ENCODE results near the gene GASK1A.

The GASK1A gene

DNA sequence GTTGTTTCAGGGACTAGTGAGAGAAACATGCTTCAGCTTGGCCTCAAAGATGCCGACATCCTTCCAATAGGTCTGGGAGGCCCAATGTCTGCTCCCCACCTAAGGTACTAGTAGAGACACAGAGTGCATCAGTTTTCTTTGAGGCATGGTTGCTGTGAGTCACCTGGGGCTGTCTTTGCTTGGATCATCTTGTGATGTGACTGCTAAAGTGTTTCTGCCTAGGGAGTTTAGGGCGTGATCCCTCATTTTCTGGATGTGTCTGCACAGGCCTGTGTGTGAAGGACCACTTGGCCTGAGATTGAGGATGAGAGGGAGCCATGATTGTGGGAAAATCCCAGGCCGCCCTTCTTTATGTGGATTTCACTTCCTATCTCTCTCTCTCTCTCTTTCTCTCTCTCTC, 4.8 kb downstream of the GASK1A start:
- no peak for DNase-seq

- no peak for DNase-seq
Measured at GRCh38 chr3:42984701-42985100, 5.6 kb downstream of the GASK1A start.

GRCh38 chr3:42988097-42988496, 9.0 kb downstream of the GASK1A start:
- DNase-seq = no peak

- DNase-seq = no peak
Measured at GRCh38 chr3:42988566-42988965, 9.5 kb downstream of the GASK1A start.

DNA sequence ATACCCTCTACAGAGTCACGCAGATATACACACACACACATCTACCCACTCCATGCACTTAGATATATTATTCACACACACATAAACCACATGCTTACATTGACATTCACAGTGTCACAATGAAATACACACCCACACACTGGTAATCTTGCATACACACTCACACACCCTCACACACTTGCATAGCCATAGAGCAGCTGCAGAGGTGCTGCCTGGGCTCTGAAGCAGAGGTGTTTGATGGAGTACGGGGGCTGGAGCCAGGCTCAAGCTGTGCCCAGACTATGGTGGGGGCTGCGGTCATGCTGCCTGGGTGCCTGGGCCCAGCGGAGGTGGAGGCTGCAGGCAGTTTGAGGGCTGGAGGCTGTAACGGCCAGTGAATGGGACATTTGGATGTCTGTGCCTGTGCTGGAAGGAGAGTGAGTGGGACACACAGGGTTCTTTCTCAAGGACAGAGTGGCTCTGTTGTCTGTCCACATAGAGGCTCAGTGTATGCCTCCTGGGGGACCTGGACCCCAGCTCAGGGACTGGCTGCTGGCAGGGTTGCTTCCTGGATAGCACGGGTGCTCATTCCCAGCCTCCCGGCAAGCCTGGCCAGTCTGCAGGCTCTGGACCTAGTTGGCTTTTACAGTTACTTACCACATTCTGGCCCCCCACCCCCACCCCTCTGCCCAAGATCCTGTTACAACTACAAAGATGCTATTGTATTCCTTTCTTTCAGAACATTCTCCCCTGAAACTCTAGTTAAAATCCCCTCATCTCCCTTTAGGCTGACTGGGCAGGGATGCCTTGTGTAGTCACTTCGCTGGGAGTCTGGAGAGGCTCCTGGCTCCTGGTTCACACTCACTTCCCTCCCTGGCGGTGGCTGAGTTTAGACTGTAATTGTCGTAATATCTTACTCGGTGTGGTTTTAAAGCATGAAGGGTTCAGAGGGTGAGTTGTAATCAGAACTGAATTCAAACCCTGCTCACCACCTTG, 12.5 kb downstream of the GASK1A start:
- no peak for DNase-seq

GRCh38 chr3:42994595-42994994, 15.5 kb downstream of the GASK1A start:
- no peak for DNase-seq

- DNase-seq = no peak
Measured at GRCh38 chr3:42996021-42996420, 16.9 kb downstream of the GASK1A start.

GRCh38 chr3:42996633-42997075, 17.5 kb downstream of the GASK1A start:
- no peak for DNase-seq

- DNase-seq = no peak
Measured at GRCh38 chr3:42999212-42999611, 20.1 kb downstream of the GASK1A start.

GRCh38 chr3:42999632-43000031, 20.5 kb downstream of the GASK1A start:
- DNase-seq = no peak

- no peak for DNase-seq
Measured at GRCh38 chr3:43000387-43000786, 21.3 kb downstream of the GASK1A start.

- no peak for DNase-seq
Measured at GRCh38 chr3:43001094-43001553, 22.0 kb downstream of the GASK1A start.

- no peak for DNase-seq
Measured at GRCh38 chr3:43001556-43002121, 22.5 kb downstream of the GASK1A start.

- no peak for DNase-seq
Measured at GRCh38 chr3:43004282-43004681, 25.2 kb downstream of the GASK1A start.

DNA sequence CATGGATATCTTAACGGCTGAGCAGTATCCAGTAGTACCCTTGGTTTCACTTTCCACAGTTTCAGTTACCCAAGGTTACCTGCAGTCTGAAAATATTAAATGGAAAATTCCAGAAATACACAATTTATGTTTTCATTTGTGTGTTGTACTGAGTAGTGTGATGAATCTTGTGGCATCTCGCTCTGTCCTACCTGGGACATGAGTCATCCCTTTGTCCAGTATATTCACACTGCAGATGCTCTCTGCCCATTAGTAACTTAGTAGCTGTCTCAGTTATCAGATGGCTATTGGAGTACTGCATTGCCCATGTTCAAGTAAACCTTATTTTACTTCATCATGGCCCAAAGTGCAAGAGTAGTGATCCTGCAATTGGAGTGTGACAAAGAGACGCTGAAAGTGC, 26.1 kb downstream of the GASK1A start:
- no peak for DNase-seq

- DNase-seq = no peak
Measured at GRCh38 chr3:43005981-43006380, 26.9 kb downstream of the GASK1A start.

DNA sequence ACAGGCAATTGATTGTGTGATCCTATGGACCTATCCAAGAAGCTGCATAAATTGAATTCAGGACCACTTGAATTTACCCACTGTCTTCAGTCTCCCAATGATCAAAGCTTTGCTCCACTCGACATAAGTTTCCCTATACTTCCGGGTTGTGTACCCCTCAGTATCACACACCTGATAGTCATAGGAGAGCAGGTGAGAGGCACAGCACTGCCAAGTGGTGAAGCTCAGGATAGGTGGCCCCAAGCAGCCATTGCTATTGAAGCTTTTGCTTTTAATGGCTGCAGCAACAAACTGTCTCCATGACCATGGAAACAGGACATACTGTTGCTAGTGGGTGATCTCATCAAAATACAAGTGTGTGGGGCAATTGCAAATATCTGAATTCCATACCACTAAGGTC, 27.7 kb downstream of the GASK1A start:
- no peak for DNase-seq

- DNase-seq = no peak
Measured at GRCh38 chr3:43009547-43009946, 30.4 kb downstream of the GASK1A start.

- DNase-seq = no peak
Measured at GRCh38 chr3:43010638-43011037, 31.5 kb downstream of the GASK1A start.

- DNase-seq = no peak
Measured at GRCh38 chr3:43011638-43012037, 32.5 kb downstream of the GASK1A start.

GRCh38 chr3:43012174-43012573, 33.1 kb downstream of the GASK1A start:
- no peak for DNase-seq

DNA sequence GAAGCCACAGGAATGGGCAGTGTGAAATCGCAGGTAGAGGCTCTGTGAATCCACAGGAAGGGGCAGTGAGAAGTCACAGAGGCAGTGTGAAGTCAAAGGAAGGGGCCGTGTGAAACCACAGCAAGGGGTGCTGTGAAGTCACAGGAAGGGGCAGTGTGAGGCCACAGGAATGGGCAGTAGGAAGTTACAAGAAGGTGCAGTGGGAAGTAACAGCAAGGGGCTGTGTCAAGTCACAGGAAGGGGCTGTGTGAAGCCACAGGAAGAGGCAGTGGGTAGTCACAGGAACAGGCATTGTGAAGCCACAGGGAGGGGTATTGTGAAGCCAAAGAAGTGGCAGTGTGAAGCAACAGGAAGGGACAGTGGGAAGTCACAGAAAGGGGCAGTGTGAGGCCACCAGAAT, 34.1 kb downstream of the GASK1A start:
- DNase-seq = no peak

DNA sequence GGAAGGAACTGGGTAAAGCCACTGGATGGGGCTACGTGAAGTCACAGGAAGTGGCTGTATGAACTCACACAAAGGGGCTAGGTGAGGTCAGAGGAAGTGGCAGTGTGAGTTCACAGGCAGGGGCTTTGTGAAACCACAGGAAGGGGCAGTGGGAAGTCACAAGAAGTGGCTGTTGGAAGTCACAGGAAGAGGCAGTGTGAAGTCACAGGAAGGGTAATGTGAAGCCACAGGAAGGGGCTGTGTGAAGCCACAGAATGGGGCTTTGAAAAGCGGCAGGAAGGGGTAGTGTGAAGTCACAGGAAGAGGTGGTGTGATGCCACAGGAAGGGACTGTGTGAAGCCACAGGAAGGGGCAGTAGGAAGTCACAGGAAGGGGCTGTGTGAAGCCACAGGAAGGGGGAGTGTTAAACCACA, 34.6 kb downstream of the GASK1A start:
- DNase-seq = no peak

DNA sequence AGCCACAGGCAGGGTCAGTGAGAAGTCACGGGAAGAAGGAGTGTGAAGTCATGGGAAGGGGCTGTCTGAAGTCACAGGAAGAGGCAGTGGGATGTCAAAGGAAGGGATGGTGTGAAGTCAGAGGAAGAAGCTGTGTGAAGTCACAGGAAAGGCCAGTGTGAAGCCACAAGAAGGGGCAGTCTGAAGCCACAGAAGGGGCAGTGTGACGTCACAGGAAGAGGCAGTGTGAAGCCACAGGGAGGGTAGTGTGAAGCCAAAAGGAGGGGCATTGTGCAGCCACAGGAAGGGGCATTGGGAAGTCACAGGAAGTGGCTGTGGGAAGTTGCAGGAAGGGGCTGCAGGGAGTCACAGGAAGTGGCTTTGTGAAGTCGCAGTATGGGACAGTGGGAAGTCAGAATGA, 35.1 kb downstream of the GASK1A start:
- DNase-seq = no peak

Measured in kidney glomerular epithelial cell (primary cell).